SK-N-SH (cell line): ENCODE results near the gene C2CD4C.

Experiments
- EP300 ChIP-seq, 2 experiments: IDR thresholded peaks; 2 replicates each; pipeline versions ENCODE4 v1.4.0 to v1.6.1; 2012; ENCODE audit warnings: borderline replicate concordance in 1 of 2, low read depth in 1 of 2, low read length in 1 of 2
- FOXJ3 ChIP-seq: sonication (generic); formaldehyde crosslinking; IDR thresholded peaks from 2 replicates; pipeline ENCODE4 v1.5.1; 2020; ENCODE audit warnings: mild to moderate bottlenecking, missing genetic modification reagents
- FOXM1 ChIP-seq: IDR thresholded peaks from 2 replicates; pipeline ENCODE4 v1.4.0; 2012; ENCODE audit warnings: low read depth, mild to moderate bottlenecking
- GABPA ChIP-seq: IDR thresholded peaks from 2 replicates; pipeline ENCODE4 v1.4.0; 2012; ENCODE audit warnings: low read depth, mild to moderate bottlenecking
- POLR2AphosphoS5 ChIP-seq: IDR thresholded peaks from 2 replicates; pipeline ENCODE4 v1.6.1; 2012; ENCODE audit warnings: low read depth, low read length
- RCOR1 ChIP-seq: fragments of 150-350 bp; IDR thresholded peaks from 2 replicates; pipeline ENCODE4 v1.6.1; 2017; ENCODE audit warnings: antibody characterized with exemption, low read length
- SIN3A ChIP-seq: IDR thresholded peaks from 2 replicates; pipeline ENCODE4 v1.6.1; 2012; ENCODE audit warnings: low read depth, mild to moderate bottlenecking, low read length, moderate library complexity, borderline replicate concordance
- SMC3 ChIP-seq: IDR thresholded peaks from 2 replicates; pipeline ENCODE4 v1.6.1; 2012; ENCODE audit warnings: low read depth, low read length, improper control_type of control experiment
- TCF12 ChIP-seq: IDR thresholded peaks from 2 replicates; pipeline ENCODE4 v1.4.0; 2012
- YY1 ChIP-seq: IDR thresholded peaks from 2 replicates; pipeline ENCODE4 v1.4.0; 2012; ENCODE audit warnings: low read depth, mild to moderate bottlenecking
- TF ChIP-seq, protein P1 (sequence below): fragments of 200-600 bp; sonication (generic); IDR thresholded peaks from 2 replicates; pipeline ENCODE4 v1.6.1; 2017; ENCODE audit warnings: antibody characterized with exemption, mild to moderate bottlenecking, moderate library complexity
- TF ChIP-seq, protein P2 (sequence below): fragments of 150-350 bp; IDR thresholded peaks from 2 replicates; pipeline ENCODE4 v1.6.1; 2017; ENCODE audit warnings: antibody characterized with exemption, low read length, low read depth, borderline replicate concordance
- TF ChIP-seq, protein P3 (sequence below): IDR thresholded peaks from 2 replicates; pipeline ENCODE4 v1.6.1; 2012; ENCODE audit warnings: mild to moderate bottlenecking, low read depth, low read length, moderate library complexity
- TF ChIP-seq, protein P4 (sequence below): fragments of 150-350 bp; IDR thresholded peaks from 2 replicates; pipeline ENCODE4 v1.6.1; 2016; ENCODE audit warnings: mild to moderate bottlenecking, low read depth, low read length

DNA sequence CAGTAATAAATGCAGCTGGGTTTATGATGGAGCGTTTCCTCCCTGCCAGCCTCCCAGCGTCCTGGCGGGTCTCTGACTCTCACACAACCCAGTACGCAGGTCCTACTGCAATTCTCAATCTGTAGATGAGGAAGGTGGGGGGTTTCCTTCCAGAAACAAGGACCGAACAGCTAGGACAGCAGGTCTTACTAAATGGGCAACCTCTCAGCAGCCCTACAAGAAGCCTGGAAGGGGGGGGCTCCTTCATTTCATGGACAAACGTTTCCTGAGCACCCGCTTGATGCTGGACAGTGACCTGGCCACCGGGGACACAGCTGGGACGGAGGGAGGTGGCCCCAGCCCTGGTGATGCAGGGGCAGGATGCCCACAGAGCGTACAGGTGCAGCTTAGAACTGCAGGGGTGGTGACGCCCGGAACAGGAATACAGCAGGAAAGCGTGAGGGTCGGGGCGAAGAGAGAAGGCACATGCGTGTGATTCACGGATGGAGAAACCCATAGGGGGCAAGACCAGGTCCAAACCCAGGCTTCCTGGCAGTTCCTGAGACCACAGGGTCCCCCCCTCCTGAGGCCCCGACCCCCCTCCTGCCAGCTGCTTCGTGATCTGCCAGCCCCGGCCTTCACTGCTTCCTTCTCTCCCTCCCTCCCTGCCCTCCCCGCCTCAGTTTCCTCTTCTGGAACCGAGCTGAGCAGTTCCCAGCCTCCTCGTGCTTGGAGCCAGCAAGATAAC is 732 bp upstream of the C2CD4C start:
- TF ChIP-seq, protein P1, sequence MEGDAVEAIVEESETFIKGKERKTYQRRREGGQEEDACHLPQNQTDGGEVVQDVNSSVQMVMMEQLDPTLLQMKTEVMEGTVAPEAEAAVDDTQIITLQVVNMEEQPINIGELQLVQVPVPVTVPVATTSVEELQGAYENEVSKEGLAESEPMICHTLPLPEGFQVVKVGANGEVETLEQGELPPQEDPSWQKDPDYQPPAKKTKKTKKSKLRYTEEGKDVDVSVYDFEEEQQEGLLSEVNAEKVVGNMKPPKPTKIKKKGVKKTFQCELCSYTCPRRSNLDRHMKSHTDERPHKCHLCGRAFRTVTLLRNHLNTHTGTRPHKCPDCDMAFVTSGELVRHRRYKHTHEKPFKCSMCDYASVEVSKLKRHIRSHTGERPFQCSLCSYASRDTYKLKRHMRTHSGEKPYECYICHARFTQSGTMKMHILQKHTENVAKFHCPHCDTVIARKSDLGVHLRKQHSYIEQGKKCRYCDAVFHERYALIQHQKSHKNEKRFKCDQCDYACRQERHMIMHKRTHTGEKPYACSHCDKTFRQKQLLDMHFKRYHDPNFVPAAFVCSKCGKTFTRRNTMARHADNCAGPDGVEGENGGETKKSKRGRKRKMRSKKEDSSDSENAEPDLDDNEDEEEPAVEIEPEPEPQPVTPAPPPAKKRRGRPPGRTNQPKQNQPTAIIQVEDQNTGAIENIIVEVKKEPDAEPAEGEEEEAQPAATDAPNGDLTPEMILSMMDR = no peak
- TF ChIP-seq POLR2AphosphoS5 (no peak), FOXM1 (no peak), YY1 (no peak), EP300 (IDR thresholded peaks at IDR 0.05; ENCODE audit: borderline replicate concordance in 1 of 2, low read depth in 1 of 2, low read length in 1 of 2) (no peak), RCOR1 (no peak), SIN3A (no peak), SMC3 (no peak), TCF12 (no peak), FOXJ3 (CRISPR knock-in tag) (no peak), GABPA (no peak)
- TF ChIP-seq, protein P2, sequence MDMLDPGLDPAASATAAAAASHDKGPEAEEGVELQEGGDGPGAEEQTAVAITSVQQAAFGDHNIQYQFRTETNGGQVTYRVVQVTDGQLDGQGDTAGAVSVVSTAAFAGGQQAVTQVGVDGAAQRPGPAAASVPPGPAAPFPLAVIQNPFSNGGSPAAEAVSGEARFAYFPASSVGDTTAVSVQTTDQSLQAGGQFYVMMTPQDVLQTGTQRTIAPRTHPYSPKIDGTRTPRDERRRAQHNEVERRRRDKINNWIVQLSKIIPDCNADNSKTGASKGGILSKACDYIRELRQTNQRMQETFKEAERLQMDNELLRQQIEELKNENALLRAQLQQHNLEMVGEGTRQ = no peak
- TF ChIP-seq, protein P3, sequence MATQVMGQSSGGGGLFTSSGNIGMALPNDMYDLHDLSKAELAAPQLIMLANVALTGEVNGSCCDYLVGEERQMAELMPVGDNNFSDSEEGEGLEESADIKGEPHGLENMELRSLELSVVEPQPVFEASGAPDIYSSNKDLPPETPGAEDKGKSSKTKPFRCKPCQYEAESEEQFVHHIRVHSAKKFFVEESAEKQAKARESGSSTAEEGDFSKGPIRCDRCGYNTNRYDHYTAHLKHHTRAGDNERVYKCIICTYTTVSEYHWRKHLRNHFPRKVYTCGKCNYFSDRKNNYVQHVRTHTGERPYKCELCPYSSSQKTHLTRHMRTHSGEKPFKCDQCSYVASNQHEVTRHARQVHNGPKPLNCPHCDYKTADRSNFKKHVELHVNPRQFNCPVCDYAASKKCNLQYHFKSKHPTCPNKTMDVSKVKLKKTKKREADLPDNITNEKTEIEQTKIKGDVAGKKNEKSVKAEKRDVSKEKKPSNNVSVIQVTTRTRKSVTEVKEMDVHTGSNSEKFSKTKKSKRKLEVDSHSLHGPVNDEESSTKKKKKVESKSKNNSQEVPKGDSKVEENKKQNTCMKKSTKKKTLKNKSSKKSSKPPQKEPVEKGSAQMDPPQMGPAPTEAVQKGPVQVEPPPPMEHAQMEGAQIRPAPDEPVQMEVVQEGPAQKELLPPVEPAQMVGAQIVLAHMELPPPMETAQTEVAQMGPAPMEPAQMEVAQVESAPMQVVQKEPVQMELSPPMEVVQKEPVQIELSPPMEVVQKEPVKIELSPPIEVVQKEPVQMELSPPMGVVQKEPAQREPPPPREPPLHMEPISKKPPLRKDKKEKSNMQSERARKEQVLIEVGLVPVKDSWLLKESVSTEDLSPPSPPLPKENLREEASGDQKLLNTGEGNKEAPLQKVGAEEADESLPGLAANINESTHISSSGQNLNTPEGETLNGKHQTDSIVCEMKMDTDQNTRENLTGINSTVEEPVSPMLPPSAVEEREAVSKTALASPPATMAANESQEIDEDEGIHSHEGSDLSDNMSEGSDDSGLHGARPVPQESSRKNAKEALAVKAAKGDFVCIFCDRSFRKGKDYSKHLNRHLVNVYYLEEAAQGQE = no peak
- TF ChIP-seq, protein P4, sequence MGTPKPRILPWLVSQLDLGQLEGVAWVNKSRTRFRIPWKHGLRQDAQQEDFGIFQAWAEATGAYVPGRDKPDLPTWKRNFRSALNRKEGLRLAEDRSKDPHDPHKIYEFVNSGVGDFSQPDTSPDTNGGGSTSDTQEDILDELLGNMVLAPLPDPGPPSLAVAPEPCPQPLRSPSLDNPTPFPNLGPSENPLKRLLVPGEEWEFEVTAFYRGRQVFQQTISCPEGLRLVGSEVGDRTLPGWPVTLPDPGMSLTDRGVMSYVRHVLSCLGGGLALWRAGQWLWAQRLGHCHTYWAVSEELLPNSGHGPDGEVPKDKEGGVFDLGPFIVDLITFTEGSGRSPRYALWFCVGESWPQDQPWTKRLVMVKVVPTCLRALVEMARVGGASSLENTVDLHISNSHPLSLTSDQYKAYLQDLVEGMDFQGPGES = no peak
